ENCODE data around the gene ANGPTL8.

DNA sequence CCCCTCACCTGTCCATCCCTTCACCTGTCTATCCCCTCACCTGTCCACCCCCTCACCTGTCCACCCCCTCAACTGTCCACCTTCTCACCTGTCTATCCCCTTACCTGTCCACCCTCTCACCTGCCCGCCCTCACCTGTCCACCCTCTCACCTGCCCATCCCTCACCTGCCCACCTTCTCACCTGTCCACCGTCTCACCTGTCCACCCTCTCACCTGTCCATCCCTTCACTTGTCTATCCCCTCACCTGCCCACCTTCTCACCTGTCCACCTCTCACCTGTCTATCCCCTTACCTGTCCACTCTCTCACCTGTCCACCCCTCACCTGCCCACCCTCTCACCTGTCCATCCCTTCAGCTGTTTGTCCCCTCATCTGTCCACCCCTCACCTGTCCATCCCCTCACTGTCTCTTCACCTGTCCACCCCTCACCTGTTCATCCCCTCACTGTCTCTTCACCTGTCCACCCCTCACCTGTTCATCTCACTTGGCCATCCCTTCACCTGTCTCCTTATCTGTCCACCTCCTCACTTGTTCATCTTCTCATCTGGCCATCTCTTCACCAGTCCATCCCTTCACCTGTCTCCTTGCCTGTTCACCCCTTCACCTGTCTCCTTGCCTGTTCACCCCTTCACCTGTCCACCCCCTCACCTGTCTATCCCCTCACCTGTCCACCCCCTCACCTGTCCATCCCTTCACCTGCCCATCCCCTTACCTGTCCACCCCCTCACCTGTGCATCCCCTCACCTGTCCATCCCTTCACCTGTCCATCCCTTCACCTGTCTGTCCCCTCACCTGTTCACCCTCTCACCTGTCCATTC is 29.4 kb upstream of the ANGPTL8 start:
- TF ChIP-seq CTCF (IDR thresholded peaks at IDR 0.05; ENCODE audit: extremely low read depth in 1 of 2, insufficient read depth in 1 of 2, low read depth in 1 of 2, low read length in 2 of 2) (no peak), MYC (IDR thresholded peaks at IDR 0.05; ENCODE audit: low read depth, low read length) (no peak), POLR2A (IDR thresholded peaks at IDR 0.05; ENCODE audit: low read depth, low read length) (no peak)
